ENCODE measurements around the gene NADK.
"Not testable (repeated sequence)": the region's sequence is repeated elsewhere in the genome, so short reads cannot be mapped to it uniquely, and the experiment has no call there.

Gene NADK

DNA sequence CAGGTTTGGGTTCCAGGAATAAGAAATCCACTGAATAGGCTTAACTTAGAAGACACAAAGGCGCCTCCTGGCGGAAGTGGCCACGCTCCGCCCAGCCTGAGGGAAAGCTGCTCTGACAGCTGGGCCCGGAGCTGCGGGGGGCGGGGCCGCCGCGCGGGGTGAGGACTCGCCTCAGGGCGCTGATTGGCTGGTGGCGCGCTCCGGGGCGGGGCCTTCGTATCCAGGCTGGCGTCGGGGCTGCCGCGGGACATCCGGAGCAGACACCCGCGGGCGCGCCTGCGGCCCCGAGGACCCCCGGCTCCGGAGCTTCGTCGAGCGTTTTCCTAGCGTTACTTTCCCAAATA is 31.7 kb downstream of the NADK start:
- not testable (repeated sequence) for DNase-seq (ENCODE audit: low spot score)

DNA sequence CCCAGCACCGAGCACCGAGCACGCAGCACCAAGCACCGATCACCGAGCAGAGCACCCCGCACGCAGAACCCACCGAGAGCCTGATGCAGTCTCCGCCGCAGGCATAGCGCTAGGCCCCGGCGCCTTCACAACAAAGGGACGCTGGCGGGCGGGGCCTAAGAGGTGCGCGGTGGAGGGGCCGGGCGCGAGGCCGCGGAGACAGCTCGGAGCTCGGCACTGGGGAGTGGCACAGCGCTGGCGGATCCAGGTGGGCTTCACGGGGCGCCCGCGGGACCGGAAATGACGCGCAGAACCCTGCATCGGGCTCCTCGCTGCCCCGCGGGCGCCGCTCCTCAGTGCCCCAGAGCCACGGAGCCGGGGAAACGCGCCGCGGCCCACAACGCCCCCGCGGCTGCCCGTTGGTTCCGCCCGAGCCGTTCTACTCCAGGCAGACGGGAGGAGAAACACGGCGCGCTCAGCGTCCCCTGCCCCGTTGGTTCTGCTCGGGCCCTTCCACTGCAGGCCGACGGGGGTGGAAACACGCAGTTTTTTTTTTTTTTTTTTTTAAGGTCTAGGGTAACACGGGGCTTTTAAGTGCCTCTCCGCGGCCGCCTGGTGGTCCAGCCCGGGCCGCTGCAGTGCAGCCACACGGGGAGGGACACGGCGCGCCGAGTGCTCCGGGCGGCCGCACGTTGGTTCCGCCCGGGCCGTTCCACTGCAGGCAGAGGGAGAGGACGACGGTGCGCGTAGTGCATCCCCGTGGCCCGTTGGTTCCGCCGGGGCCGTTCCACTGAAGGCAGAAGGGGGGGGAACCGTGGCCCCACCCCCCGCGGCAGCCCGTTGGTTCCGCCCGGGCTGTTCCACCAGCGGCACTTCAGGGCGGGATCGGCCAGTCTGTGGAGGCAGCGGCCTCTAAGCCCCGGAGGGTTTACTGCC is 32.4 kb downstream of the NADK start:
- DNase-seq (ENCODE audit: low spot score) = peak; percentile 48

- DNase-seq (ENCODE audit: low spot score) = not testable (repeated sequence)
Measured at GRCh38 chr1:1742529-1742928, 35.7 kb downstream of the NADK start.

DNA sequence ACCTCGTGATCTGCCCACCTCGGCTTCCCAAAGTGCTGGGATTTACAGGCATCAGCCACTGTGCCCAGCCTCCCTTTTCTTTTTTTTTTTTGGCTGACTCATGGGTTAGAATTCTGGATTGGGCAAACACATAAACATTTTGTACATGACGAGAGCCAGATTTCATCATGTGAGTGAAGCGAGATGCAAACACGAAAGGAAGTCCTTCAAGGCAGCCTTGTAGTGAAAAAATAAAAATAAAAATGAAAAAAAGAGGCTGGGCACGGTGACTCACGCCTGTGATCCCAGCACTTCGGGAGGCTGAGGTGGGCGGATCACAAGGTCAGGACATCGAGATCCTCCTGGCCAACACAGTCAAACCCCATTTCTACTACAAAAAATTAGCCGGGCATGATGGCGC is 37.3 kb downstream of the NADK start:
- DNase-seq (ENCODE audit: low spot score) = peak; percentile 88

- DNase-seq (ENCODE audit: low spot score) = not testable (repeated sequence)
Measured at GRCh38 chr1:1738799-1739337, 39.4 kb downstream of the NADK start.

DNA sequence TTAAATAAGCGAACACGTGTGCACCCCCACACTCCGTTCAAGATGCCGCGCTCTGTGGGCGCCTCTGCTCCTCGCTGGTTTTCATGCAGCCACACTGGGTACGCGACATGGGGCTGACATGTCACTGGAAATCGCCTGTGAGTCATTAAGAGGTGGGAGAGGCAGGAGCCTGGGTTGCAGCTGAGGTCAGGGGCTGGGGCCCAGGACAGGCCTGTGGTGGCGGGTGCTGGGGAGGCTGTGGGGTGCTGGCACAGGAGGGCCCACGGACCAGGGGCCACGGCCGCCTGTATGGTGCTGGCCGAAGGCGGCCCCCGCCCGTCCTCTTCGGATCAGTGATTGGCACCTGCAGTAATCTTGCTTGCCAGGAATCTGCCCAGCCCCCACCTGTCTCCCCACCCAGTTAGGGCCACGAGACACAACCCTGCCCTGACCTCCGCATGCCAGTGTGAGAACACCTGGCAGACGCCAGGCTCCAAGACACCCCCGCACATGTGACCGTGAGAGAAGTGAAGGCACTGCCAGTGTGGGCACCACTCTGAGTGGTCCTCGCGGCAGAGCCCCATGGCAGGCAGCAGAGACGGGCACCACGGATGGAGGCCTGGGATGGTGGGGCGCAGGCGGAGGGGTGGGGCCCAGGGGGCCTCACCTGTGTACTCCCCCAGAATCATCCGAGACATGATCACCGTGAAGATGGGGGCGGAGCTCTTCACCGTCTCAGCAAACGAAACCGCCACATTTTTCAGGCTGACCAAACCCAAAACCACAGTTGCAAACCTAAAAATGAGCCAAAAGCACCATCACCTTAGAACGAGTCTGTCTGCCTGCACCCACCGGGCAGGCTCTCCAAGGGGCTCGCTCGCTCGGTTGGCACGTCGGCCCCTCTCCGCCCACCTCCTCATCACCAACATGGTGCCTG is 40.3 kb downstream of the NADK start:
- not testable (repeated sequence) for DNase-seq (ENCODE audit: low spot score)

- DNase-seq (ENCODE audit: low spot score) = no peak
Measured at GRCh38 chr1:1732381-1732780, 45.9 kb downstream of the NADK start.

- no peak for DNase-seq (ENCODE audit: low spot score)
Measured at GRCh38 chr1:1730870-1731269, 47.4 kb downstream of the NADK start.

GRCh38 chr1:1730230-1730629 is 48.0 kb downstream of the NADK start:
- not testable (repeated sequence) for DNase-seq (ENCODE audit: low spot score)

DNA sequence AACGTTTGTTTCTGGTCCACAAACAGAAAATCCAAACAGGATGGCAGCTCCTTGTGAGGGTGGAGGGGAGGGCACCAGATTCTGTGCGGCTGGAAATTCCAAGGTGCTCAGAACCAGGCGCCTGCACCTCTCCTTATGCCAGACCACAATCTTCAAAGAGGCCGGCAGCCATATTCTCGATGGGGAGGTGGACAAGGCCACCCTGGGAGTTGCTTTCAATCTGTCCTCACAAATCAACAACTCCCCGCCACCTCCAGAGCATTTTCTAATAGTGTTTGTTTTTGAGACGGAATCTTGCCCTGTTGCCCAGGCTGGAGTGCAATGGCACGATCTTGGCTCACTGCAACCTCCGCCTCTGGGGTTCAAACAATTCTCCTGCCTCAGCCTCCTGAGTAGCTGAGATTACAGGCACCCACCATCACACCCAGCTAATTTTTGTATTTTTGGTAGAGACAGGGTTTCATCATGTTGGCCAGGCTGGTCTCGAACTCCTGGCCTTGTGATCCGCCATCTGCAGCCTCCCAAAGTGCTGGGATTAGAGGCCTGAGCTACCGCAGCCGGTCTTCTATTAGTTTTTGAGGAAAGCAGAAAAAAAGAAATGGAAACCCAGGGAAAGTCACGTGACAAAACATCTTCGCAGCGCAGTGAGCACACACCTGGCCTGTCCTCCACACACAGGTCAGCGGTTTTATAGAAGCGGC is 49.0 kb downstream of the NADK start:
- DNase-seq (ENCODE audit: low spot score) = not testable (repeated sequence)

DNA sequence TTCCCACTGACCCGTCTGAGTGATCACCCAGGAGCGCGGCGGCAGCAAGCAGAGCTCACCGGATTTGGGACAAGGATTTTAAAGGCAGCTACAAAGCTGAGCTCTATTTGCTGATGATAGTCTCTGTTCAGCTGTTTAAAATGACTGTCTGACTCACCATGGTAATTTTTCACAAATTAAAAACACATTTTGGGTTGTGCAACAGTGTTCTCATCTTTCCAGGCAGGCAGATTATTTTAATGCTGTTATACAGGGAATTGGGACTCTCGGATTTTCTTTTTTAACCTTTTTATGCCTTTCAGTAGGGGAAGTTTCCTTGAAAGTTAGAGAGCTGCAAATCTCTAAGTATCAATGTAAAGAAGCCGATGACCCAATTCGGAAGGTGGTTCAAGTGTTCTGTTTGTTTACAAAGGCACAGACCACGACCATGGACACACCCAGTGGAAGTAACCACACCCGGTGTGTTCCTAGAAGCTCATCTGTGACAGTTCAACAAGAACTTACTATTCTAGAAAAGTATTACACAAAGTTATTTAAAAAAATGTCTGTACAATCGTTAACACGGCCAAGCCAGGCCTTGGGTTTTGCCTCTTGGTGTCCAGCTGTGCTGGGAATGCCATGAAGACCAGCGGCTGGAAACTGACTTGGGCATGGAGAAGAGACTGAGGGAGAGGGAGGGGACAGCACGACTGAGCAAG is 49.8 kb downstream of the NADK start:
- not testable (repeated sequence) for DNase-seq (ENCODE audit: low spot score)

- not testable (repeated sequence) for DNase-seq (ENCODE audit: low spot score)
Measured at GRCh38 chr1:1727131-1727651, 51.1 kb downstream of the NADK start.

DNA sequence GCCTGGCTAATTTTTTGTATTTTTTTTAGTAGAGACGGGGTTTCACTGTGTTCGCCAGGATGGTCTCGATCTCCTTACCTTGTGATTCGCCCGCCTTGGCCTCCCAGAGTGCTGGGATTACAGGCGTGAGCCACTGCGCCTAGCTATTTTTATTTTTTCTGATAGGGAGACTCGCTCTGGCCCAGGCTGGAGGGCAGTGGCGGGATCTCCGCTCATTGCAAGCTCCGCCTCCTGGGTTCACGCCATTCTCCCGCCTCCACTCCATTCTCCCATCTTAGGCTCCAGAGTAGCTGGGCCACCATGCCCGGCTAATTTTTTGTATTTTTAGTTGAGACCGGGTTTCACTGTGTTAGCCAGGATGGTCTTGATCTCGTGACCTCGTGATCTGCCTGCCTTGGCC is 52.2 kb downstream of the NADK start:
- DNase-seq (ENCODE audit: low spot score) = not testable (repeated sequence)

GRCh38 chr1:1724035-1724864 is 54.0 kb downstream of the NADK start, which contains the start of gene CDK11A:
Gene CDK11A (minus strand): TSS chr1:1724357. CDS start chr1:1722818, 1,539 bp downstream.
- peak; percentile 94 for DNase-seq (ENCODE audit: low spot score)

DNA sequence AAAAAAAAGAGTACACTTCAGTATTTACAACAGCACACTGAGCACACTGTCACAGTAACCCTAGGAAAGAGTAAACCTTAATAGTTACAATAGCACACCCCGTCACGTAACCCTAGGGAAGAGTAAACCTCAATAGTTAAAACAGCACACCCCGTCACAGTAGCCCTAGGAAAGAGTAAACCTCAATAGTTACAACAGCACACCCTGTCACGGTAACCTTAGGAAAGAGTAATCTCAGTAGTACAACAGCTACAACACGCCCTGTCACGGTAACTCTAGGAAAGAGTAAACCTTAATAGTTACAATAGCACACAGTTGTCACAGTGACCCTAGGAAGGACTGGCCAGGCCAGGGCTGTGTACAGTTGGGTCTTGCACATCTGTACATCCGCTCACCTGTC is 57.1 kb downstream of the NADK start:
- DNase-seq (ENCODE audit: low spot score) = no peak

DNA sequence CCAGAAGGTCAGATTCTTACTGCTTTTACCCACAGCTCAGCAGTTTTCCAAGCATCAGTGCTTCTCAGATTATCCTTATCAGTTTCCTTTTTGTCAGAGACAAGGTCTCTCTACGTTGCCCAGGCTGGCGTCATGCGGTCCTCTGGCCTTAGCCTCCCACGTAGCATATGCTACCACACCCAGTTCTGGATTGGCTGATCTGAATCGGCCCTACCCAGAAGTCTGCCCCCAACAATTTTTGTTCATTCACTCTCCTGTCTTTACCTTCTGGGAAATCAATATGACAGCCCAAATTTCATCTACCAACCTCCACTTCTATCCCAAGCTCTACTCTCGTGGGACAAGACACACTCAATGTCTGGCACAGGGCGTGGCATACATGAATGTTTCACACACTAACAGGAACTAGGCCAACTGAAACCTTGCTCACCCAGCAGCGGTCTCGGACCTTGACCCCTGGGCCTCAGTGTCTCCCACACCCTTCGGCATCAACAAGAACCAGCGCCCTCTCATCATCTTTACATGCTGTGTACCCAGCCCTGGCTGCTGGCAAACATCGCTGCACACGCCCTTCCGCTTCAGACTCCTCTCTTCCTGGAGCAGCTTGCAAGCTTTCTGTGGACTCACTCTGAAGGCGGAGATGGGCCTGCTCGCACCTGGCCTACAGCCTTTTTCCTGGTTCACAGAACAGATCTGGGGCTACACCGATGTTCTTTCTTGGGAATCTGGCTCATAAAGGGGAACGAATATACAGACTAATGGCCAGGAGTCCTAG is 63.0 kb downstream of the NADK start:
- DNase-seq (ENCODE audit: low spot score) = not testable (repeated sequence)

- not testable (repeated sequence) for DNase-seq (ENCODE audit: low spot score)
Measured at GRCh38 chr1:1707897-1708296, 70.4 kb downstream of the NADK start.

GRCh38 chr1:1707241-1707640 is 71.0 kb downstream of the NADK start:
- not testable (repeated sequence) for DNase-seq (ENCODE audit: low spot score)

GRCh38 chr1:1705623-1706022 is 72.6 kb downstream of the NADK start:
- DNase-seq (ENCODE audit: low spot score) = not testable (repeated sequence)
